ENCODE measurements around the gene HTT. TPM values are rescaled to one million over a fixed set of nuclear protein-coding genes. Genes with fewer than 3 reads are reported as not detected.

HTT gene
- total RNA-seq, 1 donor from 2014 or later, result 21.8 TPM

DNA sequence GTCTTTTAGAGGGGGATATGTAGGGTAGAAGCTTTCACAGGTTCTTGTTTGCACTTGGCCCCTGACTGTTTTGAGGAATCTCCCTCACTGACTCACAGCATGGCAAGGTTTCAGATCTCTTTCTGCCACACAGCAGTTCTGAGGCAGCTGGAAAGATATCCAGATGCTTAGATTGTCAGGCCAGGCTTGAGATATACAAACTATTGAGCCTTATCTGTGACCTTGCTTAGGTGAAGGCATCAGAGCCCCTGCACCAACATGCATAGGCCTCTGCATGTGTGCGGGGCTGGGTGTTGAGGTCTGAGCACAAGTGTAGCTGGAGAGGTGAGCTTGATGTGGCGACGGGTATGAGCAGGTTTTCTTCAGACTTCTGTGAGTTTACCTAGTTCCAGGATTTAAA is 93.5 kb downstream of the HTT start:
- DNase-seq (ENCODE audit: low read depth, low spot score), result no peak

DNA sequence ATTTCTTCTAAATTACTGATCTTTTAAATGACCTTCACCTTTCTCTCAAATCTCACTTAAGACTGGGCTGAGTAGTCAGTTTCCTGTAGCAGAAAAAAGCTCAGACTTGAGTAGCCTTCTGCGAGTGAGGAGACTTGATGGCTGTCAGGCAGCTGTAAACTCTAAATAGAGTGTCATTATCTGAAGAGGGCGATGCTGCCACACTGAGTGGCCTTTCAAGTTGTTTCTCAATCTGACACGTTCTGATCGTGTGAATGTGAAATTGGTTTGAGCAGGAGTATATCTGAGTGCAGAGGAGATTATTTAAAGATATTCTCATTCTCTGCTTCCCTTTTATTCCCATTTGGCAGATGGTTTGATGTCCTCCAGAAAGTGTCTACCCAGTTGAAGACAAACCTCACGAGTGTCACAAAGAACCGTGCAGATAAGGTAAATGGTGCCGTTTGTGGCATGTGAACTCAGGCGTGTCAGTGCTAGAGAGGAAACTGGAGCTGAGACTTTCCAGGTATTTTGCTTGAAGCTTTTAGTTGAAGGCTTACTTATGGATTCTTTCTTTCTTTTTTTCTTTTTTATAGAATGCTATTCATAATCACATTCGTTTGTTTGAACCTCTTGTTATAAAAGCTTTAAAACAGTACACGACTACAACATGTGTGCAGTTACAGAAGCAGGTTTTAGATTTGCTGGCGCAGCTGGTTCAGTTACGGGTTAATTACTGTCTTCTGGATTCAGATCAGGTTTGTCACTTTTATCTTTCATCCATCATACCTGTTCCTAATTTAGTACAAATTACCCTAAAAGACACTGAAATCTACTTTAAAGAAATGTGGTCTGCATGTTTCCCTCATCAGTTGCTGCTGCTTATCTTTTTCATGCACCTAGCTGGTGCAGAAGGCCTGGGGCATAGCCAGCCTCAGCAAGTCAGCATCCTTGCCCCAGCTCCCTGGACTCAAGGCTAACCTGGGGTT is 100.2 kb downstream of the HTT start:
- no peak for DNase-seq (ENCODE audit: low read depth, low spot score)

GRCh38 chr4:3176367-3177229 is 102.1 kb downstream of the HTT start:
- DNase-seq (ENCODE audit: low read depth, low spot score), result no peak

GRCh38 chr4:3177426-3177825 is 102.9 kb downstream of the HTT start:
- no peak for DNase-seq (ENCODE audit: low read depth, low spot score)

DNA sequence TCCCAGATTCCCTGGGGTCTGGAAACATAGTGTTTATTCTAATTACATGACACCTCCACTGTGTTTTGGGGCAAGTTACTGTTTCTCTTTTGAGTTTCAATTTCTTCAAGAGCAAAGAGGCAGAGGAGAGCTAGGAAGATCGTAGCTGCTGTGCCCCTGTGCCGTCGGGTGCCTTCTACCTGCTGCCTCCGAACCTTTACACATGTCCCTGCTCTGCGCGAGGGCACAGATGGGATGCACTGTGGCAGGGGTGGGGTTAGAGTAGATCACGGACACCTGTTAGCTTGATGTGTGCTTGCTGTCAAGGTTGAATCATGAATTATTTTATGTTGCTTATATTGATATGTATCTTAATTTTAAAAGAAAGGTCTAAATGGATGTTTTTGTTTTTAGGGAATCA is 103.4 kb downstream of the HTT start:
- DNase-seq (ENCODE audit: low read depth, low spot score), result no peak

DNA sequence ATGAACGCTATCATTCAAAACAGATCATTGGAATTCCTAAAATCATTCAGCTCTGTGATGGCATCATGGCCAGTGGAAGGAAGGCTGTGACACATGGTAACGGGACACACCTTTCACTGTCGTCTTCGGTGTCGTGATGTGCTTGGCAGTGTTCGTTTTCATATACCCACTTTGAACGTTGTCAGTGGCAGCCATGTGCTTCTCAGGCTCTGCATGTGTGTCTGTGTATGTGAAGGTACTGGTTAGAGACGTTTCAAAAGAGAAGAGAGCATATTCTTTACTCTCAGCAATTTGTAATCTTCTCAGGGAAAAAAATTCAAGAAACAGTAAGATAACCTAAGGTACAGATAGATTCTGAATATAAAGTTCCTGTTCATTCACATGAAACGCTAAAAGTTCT is 103.9 kb downstream of the HTT start:
- no peak for DNase-seq (ENCODE audit: low read depth, low spot score)

DNA sequence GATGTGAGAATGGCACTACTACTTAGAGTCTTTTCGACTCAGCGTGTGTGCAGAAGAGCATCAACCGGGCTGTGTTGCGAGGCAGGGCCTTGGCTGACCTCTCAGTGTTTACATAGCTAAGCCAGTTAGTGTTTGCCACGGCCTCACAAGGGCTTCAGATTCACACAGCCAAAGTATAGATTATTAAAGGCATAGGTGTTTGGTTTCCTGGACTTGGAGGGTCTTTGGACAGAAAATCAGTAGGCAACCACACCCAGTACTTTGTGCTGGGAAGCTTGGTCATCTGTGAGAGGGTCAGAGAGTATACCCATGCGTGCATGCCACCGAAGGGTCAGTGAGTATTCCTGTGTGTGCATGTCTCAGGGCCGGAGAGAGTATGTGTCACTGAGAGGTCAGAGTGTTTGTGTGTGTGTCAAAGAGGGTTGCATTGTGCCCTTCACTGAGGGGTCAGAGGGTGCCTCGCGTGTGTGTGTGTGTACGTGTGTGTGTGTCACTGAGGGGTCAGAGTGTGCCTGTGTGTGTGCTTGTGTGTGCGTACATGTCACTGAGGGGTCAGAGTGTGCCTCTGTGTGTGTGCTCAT is 104.7 kb downstream of the HTT start:
- DNase-seq (ENCODE audit: low read depth, low spot score), result no peak

DNA sequence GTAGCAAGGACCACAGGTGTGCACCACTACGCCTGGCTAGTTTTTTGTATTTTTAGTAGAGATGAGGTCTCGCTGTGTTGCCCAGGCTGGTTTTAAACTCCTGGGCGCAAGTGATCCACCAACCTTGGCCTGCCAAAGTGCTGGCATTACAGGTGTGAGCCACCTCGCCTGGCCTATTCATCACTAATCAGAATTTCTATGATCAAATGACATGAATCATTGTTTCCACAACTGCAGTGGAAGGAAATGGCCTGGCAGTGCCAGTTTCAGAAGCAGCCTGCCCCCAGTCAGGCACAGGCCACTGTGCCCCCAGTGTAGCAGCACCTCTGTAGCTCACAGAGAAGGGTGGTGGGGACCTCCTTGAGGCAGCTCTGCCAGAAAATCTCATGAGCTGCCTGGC is 108.5 kb downstream of the HTT start:
- no peak for DNase-seq (ENCODE audit: low read depth, low spot score)

- no peak for DNase-seq (ENCODE audit: low read depth, low spot score)
Measured at GRCh38 chr4:3184725-3185124, 110.2 kb downstream of the HTT start.

- DNase-seq (ENCODE audit: low read depth, low spot score), result no peak
Measured at GRCh38 chr4:3186609-3187008, 112.1 kb downstream of the HTT start.

DNA sequence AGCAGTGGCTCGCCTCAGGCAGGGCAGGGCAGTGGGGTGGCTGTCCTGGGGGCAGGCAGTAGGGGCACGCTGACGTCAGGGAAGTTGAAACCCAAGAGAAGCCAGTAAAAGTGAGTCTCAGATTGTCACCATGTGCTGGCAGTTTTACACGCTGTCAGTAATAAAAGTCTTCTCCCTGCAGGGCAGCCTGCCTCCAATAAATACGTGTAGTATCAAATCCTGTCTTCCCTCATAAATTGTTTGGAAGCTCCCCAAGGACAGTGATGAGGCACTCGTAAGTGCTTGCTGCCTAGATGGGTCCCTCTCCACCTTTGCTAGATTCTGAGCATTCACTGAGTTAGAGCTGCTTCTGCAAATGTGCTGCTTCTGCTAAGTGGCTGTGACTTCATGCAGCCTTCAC is 113.6 kb downstream of the HTT start:
- DNase-seq (ENCODE audit: low read depth, low spot score), result no peak

- no peak for DNase-seq (ENCODE audit: low read depth, low spot score)
Measured at GRCh38 chr4:3189459-3189858, 115.0 kb downstream of the HTT start.

- no peak for DNase-seq (ENCODE audit: low read depth, low spot score)
Measured at GRCh38 chr4:3190549-3190948, 116.1 kb downstream of the HTT start.

GRCh38 chr4:3192188-3192587 is 117.7 kb downstream of the HTT start:
- DNase-seq (ENCODE audit: low read depth, low spot score), result no peak

GRCh38 chr4:3192827-3193226 is 118.3 kb downstream of the HTT start:
- DNase-seq (ENCODE audit: low read depth, low spot score), result no peak

DNA sequence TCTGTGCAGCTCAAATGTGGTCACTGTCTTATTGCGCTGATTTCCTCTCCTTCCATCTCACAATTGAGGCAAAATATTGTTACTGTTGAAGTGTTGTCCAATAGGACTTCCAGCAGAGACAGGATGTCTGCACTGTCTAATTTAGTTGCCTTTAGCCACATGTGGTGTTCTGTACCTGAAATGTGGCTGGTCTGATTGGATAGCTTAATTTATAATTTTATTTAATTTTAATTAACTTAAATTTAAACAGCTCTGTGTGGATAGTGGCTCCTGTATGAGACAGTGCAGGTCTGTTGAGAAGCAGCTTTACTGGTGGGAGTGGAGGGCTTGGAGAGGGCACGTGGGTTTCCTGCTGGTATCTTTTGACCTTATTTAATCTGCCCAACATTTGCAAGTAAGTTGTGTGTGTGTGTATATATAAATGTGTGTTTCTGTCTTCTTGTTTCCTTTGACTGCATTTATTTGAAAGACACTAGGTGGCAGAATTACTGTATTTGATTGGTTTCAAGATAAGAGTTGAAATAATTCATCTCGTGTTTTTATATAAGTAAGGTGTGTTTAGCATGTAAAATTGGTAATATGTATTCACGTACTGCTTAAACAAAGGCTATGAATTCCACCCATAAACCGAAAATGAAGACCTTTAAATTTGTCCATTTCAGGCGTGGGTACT is 119.2 kb downstream of the HTT start:
- DNase-seq (ENCODE audit: low read depth, low spot score), result no peak

DNA sequence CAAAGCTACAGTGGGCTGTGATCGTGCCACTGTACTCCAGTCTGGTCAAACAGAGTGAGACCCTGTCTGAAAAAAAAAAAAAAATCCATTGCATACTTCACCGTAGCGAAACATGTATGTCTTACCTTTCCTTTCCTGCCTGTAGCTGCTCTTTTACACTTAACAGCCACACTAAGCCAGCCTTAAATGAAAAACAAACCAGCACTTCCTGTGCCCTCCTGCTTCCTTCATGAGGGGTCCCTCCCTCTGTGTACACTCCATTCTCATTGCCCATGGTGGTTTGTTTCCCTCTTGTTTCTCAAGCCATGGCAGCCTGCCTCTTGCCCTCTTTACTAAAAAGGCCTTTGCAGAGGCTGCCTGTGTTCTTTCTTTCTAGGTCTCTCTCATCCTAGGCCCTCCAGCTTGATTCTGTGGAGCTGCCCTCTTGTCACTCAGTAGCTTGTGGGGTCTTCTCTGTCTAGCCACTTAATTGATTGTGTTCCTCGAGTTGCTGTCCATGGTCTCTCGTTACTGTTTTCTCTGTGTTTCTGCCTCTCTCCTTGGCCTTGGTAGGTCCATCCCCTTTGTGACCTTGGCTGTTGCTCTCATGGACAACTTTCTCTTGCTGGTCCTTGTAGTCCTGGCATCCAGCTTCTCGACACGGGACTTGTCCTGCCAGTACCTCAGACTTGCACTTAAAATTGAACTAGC is 122.3 kb downstream of the HTT start:
- DNase-seq (ENCODE audit: low read depth, low spot score), result no peak

DNA sequence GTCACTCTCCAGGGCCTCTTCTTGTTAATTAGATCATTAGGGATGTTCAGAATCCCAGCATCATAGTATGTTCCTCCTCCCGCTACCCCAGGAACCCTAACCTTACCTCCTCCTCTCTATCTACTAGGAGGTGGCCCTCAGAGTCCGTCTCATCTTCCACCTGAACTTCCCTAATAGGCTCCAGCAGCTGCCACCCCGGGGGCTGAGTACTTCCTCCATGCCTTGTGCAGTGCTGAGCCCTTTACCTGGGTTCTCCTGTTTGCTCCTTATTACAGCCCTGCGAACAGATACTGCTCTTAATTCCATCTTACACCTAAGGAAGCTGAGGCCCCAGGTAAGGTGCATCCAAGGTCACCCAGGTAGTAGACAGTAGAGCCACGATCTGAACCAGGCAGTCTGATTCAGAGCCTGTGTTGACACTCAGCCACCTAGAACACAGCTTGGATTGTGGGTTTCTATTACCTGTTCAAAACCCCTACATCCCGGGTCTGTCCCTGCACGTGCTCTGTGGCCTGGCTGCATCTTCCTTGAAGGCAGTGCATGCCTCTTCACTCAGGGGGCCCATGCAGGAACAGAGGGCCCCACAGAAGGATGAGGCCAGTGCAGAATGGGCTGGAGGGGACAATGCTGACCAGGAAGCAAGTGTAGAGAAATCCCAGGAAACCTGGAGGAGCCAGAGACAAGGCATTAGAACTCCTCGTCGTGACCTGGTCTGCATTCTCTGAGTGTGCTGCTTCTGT is 123.1 kb downstream of the HTT start:
- DNase-seq (ENCODE audit: low read depth, low spot score), result no peak

GRCh38 chr4:3198906-3199305 is 124.4 kb downstream of the HTT start:
- DNase-seq (ENCODE audit: low read depth, low spot score), result no peak
